Urinary bladder (tissue), 4 donors: ENCODE measurements around the gene MPHOSPH9. TPM values are rescaled to one million over a fixed set of nuclear protein-coding genes. Genes with fewer than 3 reads are reported as not detected.
"Not testable (repeated sequence)": the region's sequence is repeated elsewhere in the genome, so short reads cannot be mapped to it uniquely, and the experiment has no call there.

Experiments used
- DNase-seq: peaks from one replicate; pipeline ENCODE4 v3.0.0-alpha.2; 2015; ENCODE audit errors: extremely low spot score
- H3K27ac ChIP-seq: one replicate; pipeline ENCODE4 v1.5.1; 2013; ENCODE audit warnings: low read depth, mild to moderate bottlenecking, moderate library complexity
- H3K36me3 ChIP-seq: one replicate; pipeline ENCODE4 v1.6.1; 2013; ENCODE audit warnings: mild to moderate bottlenecking, moderate library complexity; ENCODE audit not compliant: insufficient read depth
- H3K4me1 ChIP-seq: one replicate; pipeline ENCODE4 v1.6.1; 2013; ENCODE audit warnings: mild to moderate bottlenecking, moderate library complexity; ENCODE audit not compliant: insufficient read depth
- H3K4me3 ChIP-seq: one replicate; pipeline ENCODE4 v1.5.1; 2013; ENCODE audit warnings: low read depth, low read length
- WGBS: extraction: QIAGEN DNeasy Blood & Tissue Kit; methylation state at CpG from one replicate; pipeline ENCODE4 v1.1.7; 2013; 5-methylcytosine and 5-hydroxymethylcytosine counted together
- polyA plus RNA-seq: library from polyadenylated mRNA; stranded (reverse); fragments of 200-250 nt; gene quantifications from one replicate; pipeline ENCODE4 v1.2.3, GENCODE V29; 2013
- total RNA-seq: library from RNA; depleted of rRNA; stranded (reverse); fragments of >200 nt; gene quantifications from one replicate; pipeline ENCODE4 v1.2.3, GENCODE V29; 2014
- donor health status: healthy with polysubstance abuse.
- donor health status: healthy.

Gene MPHOSPH9
- total and polyA plus RNA-seq, 2 donors, result 6.2 to 88.8 TPM

DNA sequence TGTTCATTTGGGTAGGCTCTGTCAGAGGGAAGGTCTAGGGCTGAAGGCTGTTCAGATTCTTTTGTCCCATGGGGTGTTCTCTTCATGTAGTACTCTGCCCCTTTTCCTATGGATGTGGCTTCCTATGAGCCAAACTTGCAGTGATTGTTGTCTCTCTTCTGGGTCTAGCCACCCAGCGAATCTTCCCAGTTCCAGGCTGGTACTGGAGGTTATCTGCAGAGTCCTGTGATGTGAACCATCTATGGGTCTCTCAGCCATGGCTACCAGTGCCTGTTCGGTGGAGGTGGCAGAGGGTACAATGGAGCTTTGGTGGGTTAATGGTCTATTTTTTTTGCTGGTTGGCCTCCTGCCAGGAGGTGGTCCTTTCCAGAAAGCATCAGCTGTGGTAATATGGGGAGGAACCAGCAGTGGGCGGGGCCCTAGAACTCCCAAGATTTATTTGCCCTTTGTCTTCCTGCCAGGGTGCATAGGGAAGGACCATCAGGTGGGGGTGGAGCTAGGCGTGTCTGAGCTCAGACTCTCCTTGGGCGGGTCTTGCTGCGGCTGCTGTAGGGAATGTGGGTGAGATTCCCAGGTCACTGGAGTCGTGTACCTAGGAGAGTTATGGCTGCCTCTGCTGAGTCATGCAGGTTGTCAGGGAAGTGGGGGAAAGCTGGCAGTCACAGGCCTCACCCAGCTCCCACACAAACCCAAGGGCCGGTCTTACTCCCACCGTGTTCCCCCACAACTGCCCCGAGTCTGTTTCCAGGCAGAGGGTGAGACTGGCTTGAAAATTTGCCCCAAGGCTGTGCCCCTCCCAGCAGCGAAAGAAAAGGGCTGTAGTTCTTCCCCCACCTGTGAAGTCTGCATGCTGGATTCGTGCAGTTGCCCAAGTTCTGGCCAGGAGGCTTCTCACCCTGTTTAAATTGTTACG, 17.8 kb upstream of the MPHOSPH9 start:
- no peak overlapping the region for H3K4me3 ChIP-seq
- H3K4me1 ChIP-seq, result no peaks in the 10 kb centered on the region
- peak overlapping the region; percentile 71 for H3K27ac ChIP-seq
- H3K36me3 ChIP-seq, result peaks cover 3% of the 10 kb centered on the region
- DNase-seq, result no peak
- 85% methylated on average over 13 of the region's 13 CpGs for WGBS

- H3K4me3 ChIP-seq, H3K4me1 ChIP-seq, H3K36me3 ChIP-seq, H3K27ac ChIP-seq, DNase-seq: not testable (repeated sequence)
- 98% methylated on average over 26 of the region's 26 CpGs for WGBS
Measured at GRCh38 chr12:123248996-123249741, 16.2 kb upstream of the MPHOSPH9 start.

DNA sequence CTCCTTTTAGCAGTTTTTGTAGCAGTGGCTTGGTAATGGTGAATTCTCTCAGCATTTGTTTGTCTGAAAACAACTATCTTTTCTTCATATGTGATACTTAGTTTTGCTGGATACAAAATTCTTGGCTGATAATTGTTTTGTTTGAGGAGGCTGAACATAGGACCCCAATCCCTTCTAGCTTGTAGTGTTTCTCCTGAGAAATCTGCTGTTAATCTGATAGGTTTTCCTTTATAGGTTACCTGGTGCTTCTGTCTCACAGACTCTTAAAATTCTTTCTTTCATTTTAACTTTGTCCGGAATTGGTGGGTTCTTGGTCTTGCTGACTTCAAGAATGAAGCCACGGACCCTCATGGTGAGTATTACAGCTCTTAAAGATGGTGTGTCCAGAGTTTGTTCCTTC, 15.2 kb upstream of the MPHOSPH9 start:
- DNase-seq, H3K36me3 ChIP-seq, H3K4me3 ChIP-seq, H3K27ac ChIP-seq, H3K4me1 ChIP-seq: not testable (repeated sequence)
- WGBS, result over 99% methylated on average over 2 of the region's 2 CpGs

GRCh38 chr12:123245678-123246077, 12.7 kb upstream of the MPHOSPH9 start:
- Histone ChIP-seq H3K36me3 (no peaks in the 10 kb centered on the region), H3K4me1 (no peaks in the 10 kb centered on the region), H3K27ac (no peak overlapping the region), H3K4me3 (no peak overlapping the region)
- WGBS, result 92% methylated on average over 3 of the region's 3 CpGs
- no peak for DNase-seq

DNA sequence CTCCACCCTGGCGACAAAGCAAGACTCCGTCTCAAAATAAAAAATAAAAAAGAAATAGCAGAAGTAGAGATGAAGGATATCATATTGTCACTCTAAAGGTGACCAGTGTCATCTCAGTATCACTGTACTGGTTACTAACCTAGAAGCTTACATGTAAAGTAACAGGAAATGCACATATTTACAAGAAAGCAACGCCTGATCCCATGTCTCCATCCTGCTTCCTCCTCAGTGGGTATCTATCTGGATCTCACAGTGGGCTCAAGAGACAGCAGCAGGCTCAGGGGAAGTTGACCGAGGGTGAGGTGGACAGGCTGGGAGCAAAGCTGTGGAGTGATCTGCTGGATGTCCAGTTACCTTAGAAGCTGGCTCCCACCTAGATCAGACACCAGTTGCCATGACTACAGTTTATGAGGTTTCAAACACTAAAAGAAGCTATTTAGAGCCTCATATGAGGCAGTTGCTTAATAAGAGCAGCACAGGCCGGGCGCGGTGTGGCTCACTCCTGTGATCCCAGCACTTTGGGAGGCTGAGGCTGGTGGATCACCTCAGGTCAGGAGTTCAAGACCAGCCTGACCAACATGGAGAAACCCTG, 10.8 kb upstream of the MPHOSPH9 start:
- WGBS, result 87% methylated on average over 7 of the region's 7 CpGs
- no peak for DNase-seq
- H3K36me3 ChIP-seq, result no peaks in the 10 kb centered on the region
- H3K4me1 ChIP-seq, result no peaks in the 10 kb centered on the region
- H3K27ac ChIP-seq, result no peak overlapping the region
- H3K4me3 ChIP-seq, result no peak overlapping the region

DNA sequence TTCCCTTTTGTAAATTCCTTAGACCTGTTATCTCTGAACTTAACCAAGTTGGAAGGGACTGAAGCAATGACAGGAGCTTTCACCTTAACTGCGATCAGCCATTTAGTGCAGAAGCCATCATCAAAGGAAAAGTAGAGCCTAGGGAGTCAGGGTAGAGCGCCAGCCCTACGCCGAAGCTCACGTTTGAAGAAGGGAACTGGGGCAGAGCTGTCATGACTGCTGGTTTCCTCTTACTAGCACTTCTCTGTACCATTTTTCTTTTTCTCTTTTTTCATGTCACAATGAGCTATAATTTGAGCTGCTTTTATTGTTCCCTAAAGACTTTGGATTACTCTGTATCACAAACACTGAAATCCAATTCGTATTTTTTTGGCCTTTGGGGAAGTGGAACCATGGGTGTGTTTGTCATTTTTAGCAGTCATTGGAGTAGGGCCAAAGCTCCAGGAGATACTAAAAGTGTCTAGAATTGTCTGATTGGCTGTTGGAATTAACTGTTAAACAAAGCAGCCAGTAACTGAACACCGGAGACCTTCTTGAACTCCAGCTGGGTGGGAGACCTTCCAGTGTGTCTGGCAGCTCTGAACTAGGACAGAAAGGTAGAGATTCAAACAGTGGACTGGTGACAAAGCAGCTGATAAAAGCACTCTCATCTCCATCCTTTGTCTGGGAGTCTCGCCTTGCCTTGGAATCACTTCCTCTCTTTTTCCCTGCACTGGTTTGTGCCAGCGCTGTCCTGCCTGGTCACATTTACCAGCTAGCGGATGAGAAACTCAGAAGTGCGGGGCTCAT, 9.4 kb upstream of the MPHOSPH9 start:
- Histone ChIP-seq H3K4me1 (no peaks in the 10 kb centered on the region), H3K4me3 (no peak overlapping the region), H3K27ac (no peak overlapping the region), H3K36me3 (no peaks in the 10 kb centered on the region)
- no peak for DNase-seq
- WGBS, result 49% methylated on average over 11 of the region's 11 CpGs

DNA sequence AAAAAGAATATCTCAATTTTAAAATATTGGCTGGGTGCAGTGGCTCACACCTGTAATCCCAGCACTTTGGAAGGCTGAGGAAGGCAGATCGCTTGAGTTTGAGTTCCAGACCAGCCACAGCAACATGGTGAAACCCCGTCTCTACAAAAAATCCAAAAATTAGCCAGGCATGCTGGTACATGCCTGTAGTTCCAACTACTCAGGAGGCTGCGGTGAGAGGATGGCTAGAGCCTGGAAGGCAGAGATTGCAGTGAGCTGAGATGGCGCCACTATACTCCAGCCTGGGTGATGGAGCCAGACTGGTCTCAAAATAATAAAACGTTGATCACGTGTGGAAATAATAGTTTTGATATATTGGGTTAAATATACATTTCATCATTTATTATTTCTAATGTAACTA, 6.0 kb upstream of the MPHOSPH9 start:
- H3K4me1 ChIP-seq, result peaks cover 1% of the 10 kb centered on the region

GRCh38 chr12:123238330-123238682, 5.4 kb upstream of the MPHOSPH9 start:
- no peak overlapping the region for H3K4me3 ChIP-seq
- DNase-seq, result no peak
- no peak overlapping the region for H3K27ac ChIP-seq
- H3K4me1 ChIP-seq, result peaks cover 1% of the 10 kb centered on the region
- 55% methylated on average over 2 of the region's 2 CpGs for WGBS
- H3K36me3 ChIP-seq, result no peaks in the 10 kb centered on the region

More for the DNA sequence above, 6.0 kb upstream of the MPHOSPH9 start:
- WGBS, result 86% methylated on average over 6 of the region's 6 CpGs
- Histone ChIP-seq H3K27ac (no peak overlapping the region), H3K4me3 (no peak overlapping the region), H3K36me3 (no peaks in the 10 kb centered on the region)
- no peak for DNase-seq

GRCh38 chr12:123237646-123238329, 4.8 kb upstream of the MPHOSPH9 start:
- H3K27ac ChIP-seq, result no peak overlapping the region
- DNase-seq, result no peak
- H3K36me3 ChIP-seq, result no peaks in the 10 kb centered on the region
- peaks cover 1% of the 10 kb centered on the region for H3K4me1 ChIP-seq
- 61% methylated on average over 6 of the region's 6 CpGs for WGBS
- no peak overlapping the region for H3K4me3 ChIP-seq

- Histone ChIP-seq H3K4me3 (peak overlapping the region; percentile 80), H3K27ac (peak overlapping the region; percentile 77), H3K36me3 (no peaks in the 10 kb centered on the region), H3K4me1 (peaks cover 1% of the 10 kb centered on the region)
- DNase-seq, result no peak
- 7% methylated on average over 42 of the region's 42 CpGs for WGBS
Measured at GRCh38 chr12:123233505-123234308, 766 bp upstream of the MPHOSPH9 start.

- Histone ChIP-seq H3K27ac (peak overlapping the region; percentile 58), H3K4me1 (peaks cover 1% of the 10 kb centered on the region), H3K4me3 (peak overlapping the region; percentile 44), H3K36me3 (no peaks in the 10 kb centered on the region)
- DNase-seq, result no peak
- under 1% methylated on average over 15 of the region's 15 CpGs for WGBS
Measured at GRCh38 chr12:123232472-123232806, 502 bp downstream of the MPHOSPH9 start.

- DNase-seq, result no peak
- 29% methylated on average over 5 of the region's 5 CpGs for WGBS
- no peaks in the 10 kb centered on the region for H3K36me3 ChIP-seq
- H3K4me1 ChIP-seq, result peaks cover 1% of the 10 kb centered on the region
- H3K27ac ChIP-seq, result no peak overlapping the region
- H3K4me3 ChIP-seq, result peak overlapping the region; percentile 44
Measured at GRCh38 chr12:123231931-123232330, 1.0 kb downstream of the MPHOSPH9 start.
